ENCODE results near the gene ZNF784.

Gene ZNF784

DNA sequence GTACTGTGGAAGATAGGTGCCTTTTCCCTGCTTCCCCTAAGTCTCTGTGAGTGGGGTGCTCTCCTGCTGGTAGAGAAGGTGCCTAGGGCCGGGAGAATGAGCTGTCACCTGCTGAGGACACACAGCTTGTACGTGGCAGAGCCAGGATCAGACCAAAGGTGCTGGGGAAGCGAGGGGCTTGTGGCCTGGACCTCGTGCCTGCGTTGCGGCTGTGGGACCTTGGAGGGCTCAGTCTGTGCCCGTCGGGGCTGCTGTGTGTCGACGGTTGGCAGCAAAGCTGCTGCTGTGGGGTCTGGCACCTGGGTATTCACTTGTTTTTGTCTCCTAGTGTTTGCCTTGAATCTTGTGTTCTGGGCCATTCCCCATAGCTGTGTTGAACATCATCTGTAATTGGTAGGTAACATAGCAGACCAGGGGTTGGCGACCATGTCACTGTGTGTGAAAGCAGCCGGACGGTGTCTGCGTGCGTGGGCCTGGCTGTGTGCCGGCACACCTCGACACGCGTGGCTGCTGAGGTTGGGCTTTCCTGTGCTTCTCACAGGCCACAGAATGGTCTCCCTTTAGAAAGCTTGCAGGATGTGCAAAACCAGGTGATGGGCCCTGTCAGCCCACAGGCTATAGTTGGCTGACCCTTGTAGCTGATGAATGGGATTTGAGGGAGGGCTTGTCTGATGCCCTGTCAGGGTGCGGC lies 39.6 kb upstream of the ZNF784 start:
- TF ChIP-seq, protein P1, sequence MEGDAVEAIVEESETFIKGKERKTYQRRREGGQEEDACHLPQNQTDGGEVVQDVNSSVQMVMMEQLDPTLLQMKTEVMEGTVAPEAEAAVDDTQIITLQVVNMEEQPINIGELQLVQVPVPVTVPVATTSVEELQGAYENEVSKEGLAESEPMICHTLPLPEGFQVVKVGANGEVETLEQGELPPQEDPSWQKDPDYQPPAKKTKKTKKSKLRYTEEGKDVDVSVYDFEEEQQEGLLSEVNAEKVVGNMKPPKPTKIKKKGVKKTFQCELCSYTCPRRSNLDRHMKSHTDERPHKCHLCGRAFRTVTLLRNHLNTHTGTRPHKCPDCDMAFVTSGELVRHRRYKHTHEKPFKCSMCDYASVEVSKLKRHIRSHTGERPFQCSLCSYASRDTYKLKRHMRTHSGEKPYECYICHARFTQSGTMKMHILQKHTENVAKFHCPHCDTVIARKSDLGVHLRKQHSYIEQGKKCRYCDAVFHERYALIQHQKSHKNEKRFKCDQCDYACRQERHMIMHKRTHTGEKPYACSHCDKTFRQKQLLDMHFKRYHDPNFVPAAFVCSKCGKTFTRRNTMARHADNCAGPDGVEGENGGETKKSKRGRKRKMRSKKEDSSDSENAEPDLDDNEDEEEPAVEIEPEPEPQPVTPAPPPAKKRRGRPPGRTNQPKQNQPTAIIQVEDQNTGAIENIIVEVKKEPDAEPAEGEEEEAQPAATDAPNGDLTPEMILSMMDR (IDR thresholded peaks at IDR 0.05; ENCODE audit: low read depth, low read length): no peak
- no peak overlapping the region for H3K4me3 ChIP-seq (replicated peaks in 1 of 2; ENCODE audit: low read depth in 2 of 2, low read length in 2 of 2)
- no peak for DNase-seq (ENCODE audit: low read depth in 2 of 2)

DNA sequence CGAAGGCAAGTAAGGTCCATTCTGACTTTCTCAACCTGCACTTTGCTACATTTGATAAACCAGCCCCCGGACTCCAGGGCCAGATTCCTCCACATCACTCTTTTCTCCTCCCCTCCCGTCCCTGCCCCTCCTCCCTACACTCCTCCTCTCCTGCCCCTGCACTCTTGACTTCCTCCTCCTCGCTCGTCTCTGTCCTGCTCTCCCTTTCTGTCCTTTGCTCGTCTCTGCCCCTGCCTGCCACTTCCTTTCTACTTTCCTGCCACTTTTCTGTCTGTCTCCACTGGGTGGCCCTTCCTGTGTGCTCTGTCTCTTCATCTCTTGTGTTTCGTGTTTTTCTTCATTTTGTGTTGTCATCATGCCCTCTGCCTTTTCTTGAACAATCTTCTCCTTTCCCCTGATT lies 37.5 kb upstream of the ZNF784 start:
- DNase-seq (ENCODE audit: low read depth in 2 of 2): no peak
- H3K4me3 ChIP-seq (replicated peaks in 1 of 2; ENCODE audit: low read depth in 2 of 2, low read length in 2 of 2): no peak overlapping the region
- TF ChIP-seq, protein P1 (IDR thresholded peaks at IDR 0.05; ENCODE audit: low read depth, low read length): no peak

DNA sequence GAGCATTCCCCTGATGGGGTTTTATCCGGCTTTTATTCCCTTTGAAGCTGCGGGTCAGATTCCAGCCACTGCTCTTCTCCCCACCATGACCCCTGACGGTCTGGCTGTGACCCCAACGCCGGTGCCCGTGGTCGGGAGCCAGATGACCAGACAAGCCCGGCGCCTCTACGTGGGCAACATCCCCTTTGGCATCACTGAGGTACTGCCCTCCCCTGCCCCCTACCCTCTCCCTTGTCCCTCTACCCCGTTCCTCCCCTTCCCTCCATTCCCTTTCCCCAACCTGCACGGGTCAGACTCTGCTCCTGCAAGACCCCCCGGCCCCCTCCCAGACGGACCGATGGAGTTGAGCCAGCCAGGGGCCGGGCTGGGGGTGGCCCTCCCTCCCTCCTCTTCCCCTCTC lies 36.6 kb upstream of the ZNF784 start:
- no peak overlapping the region for H3K4me3 ChIP-seq (replicated peaks in 1 of 2; ENCODE audit: low read depth in 2 of 2, low read length in 2 of 2)
- TF ChIP-seq, protein P1 (IDR thresholded peaks at IDR 0.05; ENCODE audit: low read depth, low read length): no peak
- no peak for DNase-seq (ENCODE audit: low read depth in 2 of 2)

DNA sequence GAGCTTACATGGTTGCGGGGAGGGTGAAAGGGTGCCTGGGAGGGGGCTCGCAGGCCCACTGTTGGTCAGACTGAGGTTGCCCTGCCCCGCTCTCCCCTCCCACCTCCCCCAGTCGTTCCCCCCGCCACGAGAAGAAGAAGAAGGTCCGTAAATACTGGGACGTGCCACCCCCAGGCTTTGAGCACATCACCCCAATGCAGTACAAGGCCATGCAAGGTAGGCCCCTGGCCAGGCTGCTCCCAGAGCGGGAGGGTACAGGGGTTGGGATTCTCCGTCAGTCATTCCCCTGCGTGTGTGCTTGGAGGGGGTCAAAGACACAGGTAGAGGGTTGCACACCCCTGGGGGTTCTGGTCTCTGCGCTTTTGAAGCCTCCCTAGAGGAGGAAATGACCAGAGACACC lies 36.0 kb upstream of the ZNF784 start:
- DNase-seq (ENCODE audit: low read depth in 2 of 2): no peak
- TF ChIP-seq, protein P1 (IDR thresholded peaks at IDR 0.05; ENCODE audit: low read depth, low read length): no peak
- no peak overlapping the region for H3K4me3 ChIP-seq (replicated peaks in 1 of 2; ENCODE audit: low read depth in 2 of 2, low read length in 2 of 2)

DNA sequence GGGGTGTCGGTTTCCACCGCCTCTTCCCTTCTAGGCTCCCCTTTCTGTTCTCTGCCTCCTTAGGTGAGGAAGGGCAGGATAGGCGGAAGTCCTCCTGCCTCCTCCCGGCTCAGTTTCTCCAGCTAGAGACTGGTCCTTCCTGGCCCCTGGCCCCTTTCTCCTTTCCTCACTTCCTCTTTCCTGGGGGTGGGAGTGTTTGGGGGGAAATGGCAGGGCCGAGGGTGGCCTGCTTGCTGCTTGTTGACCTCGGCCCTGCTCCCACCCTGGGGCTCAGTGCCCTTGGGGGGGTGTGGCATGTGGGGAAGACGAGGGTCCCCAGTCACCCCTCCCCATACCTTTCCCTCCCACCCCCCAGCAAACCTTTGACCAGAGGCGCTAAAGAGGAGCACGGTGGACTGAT lies 35.5 kb upstream of the ZNF784 start:
- no peak overlapping the region for H3K4me3 ChIP-seq (replicated peaks in 1 of 2; ENCODE audit: low read depth in 2 of 2, low read length in 2 of 2)
- no peak for DNase-seq (ENCODE audit: low read depth in 2 of 2)
- TF ChIP-seq, protein P1 (IDR thresholded peaks at IDR 0.05; ENCODE audit: low read depth, low read length): no peak

DNA sequence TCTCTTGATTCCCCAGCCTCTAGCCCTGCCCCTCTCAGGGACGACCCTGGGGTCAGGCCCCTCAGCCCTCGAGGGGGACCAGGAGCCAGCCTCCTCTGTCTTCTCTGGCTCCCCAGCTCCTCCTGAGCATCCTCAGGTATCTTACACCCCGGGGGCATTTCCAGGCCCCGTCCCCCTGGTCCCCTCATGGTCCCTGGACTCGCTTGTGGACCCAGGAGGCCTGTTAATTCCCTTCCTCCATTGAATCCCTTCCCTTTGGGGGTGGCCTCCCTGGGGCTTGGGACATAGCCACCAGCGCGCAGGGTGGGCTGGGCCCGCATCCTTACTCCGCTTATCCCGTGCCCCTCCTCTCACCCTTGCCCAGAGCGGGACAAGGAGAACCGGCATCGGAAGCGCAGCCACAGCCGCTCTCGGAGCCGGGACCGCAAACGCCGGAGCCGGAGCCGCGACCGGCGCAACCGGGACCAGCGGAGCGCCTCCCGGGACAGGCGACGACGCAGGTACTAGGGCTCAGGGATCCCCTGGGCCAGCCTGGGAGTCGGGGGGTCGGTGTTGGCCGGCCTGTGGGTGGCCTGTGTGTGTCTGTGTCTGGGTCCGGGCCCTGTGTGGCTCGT lies 34.6 kb upstream of the ZNF784 start:
- DNase-seq (ENCODE audit: low read depth in 2 of 2): no peak
- no peak overlapping the region for H3K4me3 ChIP-seq (replicated peaks in 1 of 2; ENCODE audit: low read depth in 2 of 2, low read length in 2 of 2)
- TF ChIP-seq, protein P1 (IDR thresholded peaks at IDR 0.05; ENCODE audit: low read depth, low read length): no peak
